ENCODE data around the gene SHROOM3. TPM values are rescaled to one million over a fixed set of nuclear protein-coding genes. Genes with fewer than 3 reads are reported as not detected.

Gene SHROOM3
- total RNA-seq, 1 experiment from 2014 or later, result 27.6 TPM

DNA sequence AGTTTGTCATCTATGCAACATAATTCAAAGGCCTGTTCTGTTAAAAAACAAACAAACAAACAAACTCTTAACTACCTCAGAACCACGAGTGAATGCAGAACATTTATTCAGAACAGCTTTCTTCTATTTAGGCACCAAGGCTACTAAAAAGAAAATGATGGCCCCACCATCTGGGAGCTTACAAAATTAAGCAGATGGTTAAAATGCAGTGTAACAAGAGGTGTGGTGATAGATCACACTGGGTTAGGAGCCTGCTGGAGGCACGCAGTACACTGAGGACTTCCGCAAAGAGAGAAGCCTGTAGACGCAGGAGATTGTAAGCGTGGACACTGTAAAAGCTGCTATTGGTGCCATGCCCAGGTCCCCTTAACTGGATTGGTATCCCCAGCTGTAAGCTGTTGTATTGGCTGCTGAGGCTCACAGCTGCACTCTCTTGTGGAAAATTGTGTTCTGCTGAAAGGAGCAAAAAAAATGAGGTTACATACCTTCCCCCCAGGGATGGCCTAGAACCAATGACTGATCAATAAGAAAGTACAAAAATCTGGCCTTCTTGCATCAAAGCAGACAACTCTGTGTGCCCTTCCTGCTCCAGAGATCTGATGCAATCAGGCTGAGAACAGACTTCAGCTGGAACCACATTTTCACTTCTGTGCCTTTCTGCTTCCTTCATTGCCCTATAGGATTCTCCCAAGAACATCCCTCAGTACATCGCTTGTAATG lies 60.0 kb downstream of the SHROOM3 start:
- Histone ChIP-seq H2BK120ac (ENCODE audit: low read depth, low read length, poor library complexity, severe bottlenecking) (no peak overlapping the region), H4K91ac (ENCODE audit: insufficient read length, low read depth, low read length) (no peak overlapping the region), H2AK5ac (ENCODE audit: insufficient read length, low read length) (no peak overlapping the region), H3K27ac (ENCODE audit: insufficient read length, low read depth, low read length) (no peak overlapping the region), H3K4ac (ENCODE audit: low read depth, low read length) (no peak overlapping the region), H3K14ac (ENCODE audit: insufficient read depth, low read length) (no peak overlapping the region), H3K4me2 (ENCODE audit: insufficient read depth, insufficient read length, low read length) (no peak overlapping the region), H4K20me1 (ENCODE audit: control insufficient read depth, insufficient read depth, insufficient read length) (no peaks in the 10 kb centered on the region), H2BK15ac (ENCODE audit: low read depth, low read length) (no peak overlapping the region), H3K4me1 (ENCODE audit: insufficient read depth, low read length) (no peaks in the 10 kb centered on the region; the same call in 1 of the 2 replicates), H2BK5ac (ENCODE audit: insufficient read length, low read length) (no peak overlapping the region), H2BK20ac (ENCODE audit: low read depth, low read length, poor library complexity, severe bottlenecking) (no peak overlapping the region), H3K79me2 (ENCODE audit: insufficient read depth, low read length) (no peaks in the 10 kb centered on the region), H4K8ac (replicated peaks; ENCODE audit: insufficient read length, low read depth, low read length) (no peak overlapping the region), H3K9ac (ENCODE audit: extremely low read depth, insufficient read length, low read length) (no peak overlapping the region), H3K79me1 (ENCODE audit: insufficient read depth, low read depth, low read length, poor library complexity, severe bottlenecking) (no peaks in the 10 kb centered on the region), H2BK12ac (ENCODE audit: insufficient read length, low read depth, low read length) (no peak overlapping the region), H3K9me3 (ENCODE audit: control insufficient read depth, low read depth, low read length) (no peaks in the 10 kb centered on the region), H3T11ph (ENCODE audit: low read length) (no peak overlapping the region), H3K56ac (ENCODE audit: insufficient read length, low read depth, low read length) (no peak overlapping the region), H2AFZ (ENCODE audit: low read length) (no peak overlapping the region), H3K27me3 (ENCODE audit: insufficient read depth, low read length) (no peaks in the 10 kb centered on the region), H3K23me2 (ENCODE audit: insufficient read length, low read depth, low read length, poor library complexity, severe bottlenecking) (no peaks in the 10 kb centered on the region), H3K18ac (ENCODE audit: insufficient read length, low read depth, low read length) (no peak overlapping the region), H4K5ac (ENCODE audit: insufficient read length, low read depth, low read length) (no peak overlapping the region), H3K23ac (ENCODE audit: insufficient read length, low read depth, low read length) (no peak overlapping the region)
- DNase-seq, result no peak
- Mint-ChIP-seq H3K36me3 (ENCODE audit: insufficient read depth in 1 of 3, low read depth in 3 of 3) (peaks cover 0 to 2% (median 0%) of the 10 kb centered on the region in 3 experiments; a peak in 1 of 7 replicates), H3K27ac (no peak overlapping the region), H3K4me1 (peaks cover 0 to 3% of the 10 kb centered on the region in 2 experiments; a peak in 1 of 4 replicates), H3K9me3 (peaks cover 0 to 2% of the 10 kb centered on the region in 2 experiments; a peak in 1 of 5 replicates), H3K4me3 (no peak overlapping the region), H3K27me3 (ENCODE audit: low read depth) (no peaks in the 10 kb centered on the region)
- TF ChIP-seq, protein P1, sequence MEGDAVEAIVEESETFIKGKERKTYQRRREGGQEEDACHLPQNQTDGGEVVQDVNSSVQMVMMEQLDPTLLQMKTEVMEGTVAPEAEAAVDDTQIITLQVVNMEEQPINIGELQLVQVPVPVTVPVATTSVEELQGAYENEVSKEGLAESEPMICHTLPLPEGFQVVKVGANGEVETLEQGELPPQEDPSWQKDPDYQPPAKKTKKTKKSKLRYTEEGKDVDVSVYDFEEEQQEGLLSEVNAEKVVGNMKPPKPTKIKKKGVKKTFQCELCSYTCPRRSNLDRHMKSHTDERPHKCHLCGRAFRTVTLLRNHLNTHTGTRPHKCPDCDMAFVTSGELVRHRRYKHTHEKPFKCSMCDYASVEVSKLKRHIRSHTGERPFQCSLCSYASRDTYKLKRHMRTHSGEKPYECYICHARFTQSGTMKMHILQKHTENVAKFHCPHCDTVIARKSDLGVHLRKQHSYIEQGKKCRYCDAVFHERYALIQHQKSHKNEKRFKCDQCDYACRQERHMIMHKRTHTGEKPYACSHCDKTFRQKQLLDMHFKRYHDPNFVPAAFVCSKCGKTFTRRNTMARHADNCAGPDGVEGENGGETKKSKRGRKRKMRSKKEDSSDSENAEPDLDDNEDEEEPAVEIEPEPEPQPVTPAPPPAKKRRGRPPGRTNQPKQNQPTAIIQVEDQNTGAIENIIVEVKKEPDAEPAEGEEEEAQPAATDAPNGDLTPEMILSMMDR (conservative IDR thresholded peaks at IDR 0.05), result no peak
- WGBS (ENCODE audit: extremely low coverage, insufficient read length, low lambda C conversion rate), result no CpG with 5 or more reads among the region's 6 CpGs
